Sigmoid colon (tissue), 7 donors: ENCODE measurements around the gene VEGFA. TPM values are rescaled to one million over a fixed set of nuclear protein-coding genes. Genes with fewer than 3 reads are reported as not detected.

Experiments used
- DNase-seq: peaks from one replicate; pipeline ENCODE4 v3.0.0-alpha.2; 2019
- H3K27ac ChIP-seq, 4 donors: fragments of 200-600 bp; sonication (generic); one replicate each; pipeline ENCODE4 v1.5.1; 2016 to 2019; ENCODE audit warnings: mild to moderate bottlenecking in 1 of 4
- H3K27me3 ChIP-seq, 3 donors: fragments of 200-600 bp; sonication (generic); one replicate each; pipeline ENCODE4 v1.5.1; 2019; ENCODE audit warnings: mild to moderate bottlenecking in 1 of 3
- H3K36me3 ChIP-seq, 4 donors: fragments of 200-600 bp; sonication (generic); one replicate each; pipeline ENCODE4 v1.5.1; 2016 to 2019
- H3K4me1 ChIP-seq, 4 donors: fragments of 200-600 bp; sonication (generic); one replicate each; pipeline ENCODE4 v1.5.1; 2017 to 2019
- H3K4me3 ChIP-seq, 4 donors: fragments of 200-600 bp; sonication (generic); one replicate each; pipeline ENCODE4 v1.5.1; 2017 to 2019; ENCODE audit warnings: mild to moderate bottlenecking in 2 of 4, moderate library complexity in 1 of 4
- H3K9me3 ChIP-seq, 4 donors: fragments of 200-600 bp in 3 of 4; sonication (generic) in 3 of 4; one replicate each; pipeline versions ENCODE4 v1.5.1 to v1.6.1; 2013 to 2019
- EP300 ChIP-seq, 4 donors: sonication (generic); formaldehyde crosslinking; IDR thresholded peaks; one replicate each; pipeline ENCODE4 v1.6.1; 2017; ENCODE audit warnings: antibody characterized with exemption in 4 of 4
- POLR2A ChIP-seq, 2 donors: fragments of 450-650 bp; IDR thresholded peaks; one replicate each; pipeline ENCODE4 v1.6.1; 2016; ENCODE audit warnings: antibody characterized with exemption in 2 of 2, mild to moderate bottlenecking in 2 of 2, moderate library complexity in 2 of 2
- POLR2AphosphoS5 ChIP-seq, 4 donors: sonication (generic); formaldehyde crosslinking; IDR thresholded peaks; one replicate each; pipeline ENCODE4 v1.6.1; 2017; ENCODE audit warnings: antibody characterized with exemption in 4 of 4
- WGBS, 2 donors: extraction: QIAGEN DNeasy Blood & Tissue Kit; methylation state at CpG; one replicate each; pipeline ENCODE4 v1.1.7; 2013; 5-methylcytosine and 5-hydroxymethylcytosine counted together
- intact Hi-C: fragments of 100-400 bp; cut with DNase I; formaldehyde crosslinking; loops from one replicate; pipeline ENCODE4 v1.15.1; 2023
- polyA plus RNA-seq, 3 donors: library from polyadenylated mRNA; stranded (reverse); fragments of 200-250 nt; gene quantifications; one replicate each; pipeline ENCODE4 v1.2.3, GENCODE V29; 2013
- total RNA-seq, 4 donors: library from RNA; depleted of rRNA; stranded (reverse); fragments of >200 nt; gene quantifications; one replicate each; pipeline ENCODE4 v1.1.0, GENCODE V29; 2016
- TF ChIP-seq, protein P1 (sequence below), 4 experiments: fragments of 450-650 bp in 3 of 4; fragments of 200-600 bp in 1 of 4; IDR thresholded peaks; one replicate each; pipeline ENCODE4 v1.5.1; 2016 to 2019; ENCODE audit warnings: antibody characterized with exemption in 4 of 4, mild to moderate bottlenecking in 3 of 4, moderate library complexity in 2 of 4
- donor health status: healthy with polysubstance abuse.
- donor health status: Bipolar disorder and iron deficiency.
- donor health status: healthy.

VEGFA gene
- total and polyA plus RNA-seq, 7 donors = 11.1 to 111 (median 34.2) TPM

DNA sequence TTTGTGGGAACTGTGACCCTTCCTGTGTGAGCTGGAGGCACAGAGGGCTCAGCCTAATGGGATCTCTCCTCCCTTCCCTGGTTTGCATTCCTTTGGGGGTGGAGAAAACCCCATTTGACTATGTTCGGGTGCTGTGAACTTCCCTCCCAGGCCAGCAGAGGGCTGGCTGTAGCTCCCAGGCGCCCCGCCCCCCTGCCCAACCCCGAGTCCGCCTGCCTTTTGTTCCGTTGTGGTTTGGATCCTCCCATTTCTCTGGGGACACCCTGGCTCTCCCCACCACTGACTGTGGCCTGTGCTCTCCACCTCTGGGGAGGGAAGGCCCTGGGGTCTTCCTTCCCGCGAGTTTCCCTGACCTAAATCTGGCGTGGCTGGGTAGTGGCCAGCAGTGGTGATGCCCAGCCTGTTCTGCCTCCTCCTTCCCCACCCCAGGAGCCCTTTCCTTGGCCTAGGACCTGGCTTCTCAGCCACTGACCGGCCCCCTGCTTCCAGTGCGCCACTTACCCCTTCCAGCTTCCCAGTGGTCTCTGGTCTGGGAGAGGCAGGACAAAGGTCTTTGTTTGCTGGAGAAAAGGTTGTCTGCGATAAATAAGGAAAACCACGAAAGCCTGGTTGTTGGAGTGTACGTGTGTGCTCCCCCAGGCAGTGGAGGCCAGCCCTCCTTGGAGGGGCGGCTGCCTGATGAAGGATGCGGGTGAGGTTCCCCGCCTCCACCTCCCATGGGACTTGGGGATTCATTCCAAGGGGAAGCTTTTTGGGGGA is 4.9 kb downstream of the VEGFA start:
- DNase-seq = peak; percentile 88
- peak overlapping the region in 2 of 4 donors; percentile 16 to 27 for H3K4me3 ChIP-seq
- peaks cover 8 to 31% (median 22%) of the 10 kb centered on the region in 4 donors for H3K36me3 ChIP-seq
- no peaks in the 10 kb centered on the region for H3K9me3 ChIP-seq
- no peaks in the 10 kb centered on the region for H3K27me3 ChIP-seq
- peak overlapping the region; percentile 95 to 99 (median 98) for H3K27ac ChIP-seq
- intact Hi-C loops = loop anchor here (5.0 kb wide), 3 partner anchors 227 to 603 kb away; partner anchors contain the start of genes SLC29A1 and SRF
- no peak for TF ChIP-seq EP300 (IDR thresholded peaks at IDR 0.05)
- TF ChIP-seq, protein P1, sequence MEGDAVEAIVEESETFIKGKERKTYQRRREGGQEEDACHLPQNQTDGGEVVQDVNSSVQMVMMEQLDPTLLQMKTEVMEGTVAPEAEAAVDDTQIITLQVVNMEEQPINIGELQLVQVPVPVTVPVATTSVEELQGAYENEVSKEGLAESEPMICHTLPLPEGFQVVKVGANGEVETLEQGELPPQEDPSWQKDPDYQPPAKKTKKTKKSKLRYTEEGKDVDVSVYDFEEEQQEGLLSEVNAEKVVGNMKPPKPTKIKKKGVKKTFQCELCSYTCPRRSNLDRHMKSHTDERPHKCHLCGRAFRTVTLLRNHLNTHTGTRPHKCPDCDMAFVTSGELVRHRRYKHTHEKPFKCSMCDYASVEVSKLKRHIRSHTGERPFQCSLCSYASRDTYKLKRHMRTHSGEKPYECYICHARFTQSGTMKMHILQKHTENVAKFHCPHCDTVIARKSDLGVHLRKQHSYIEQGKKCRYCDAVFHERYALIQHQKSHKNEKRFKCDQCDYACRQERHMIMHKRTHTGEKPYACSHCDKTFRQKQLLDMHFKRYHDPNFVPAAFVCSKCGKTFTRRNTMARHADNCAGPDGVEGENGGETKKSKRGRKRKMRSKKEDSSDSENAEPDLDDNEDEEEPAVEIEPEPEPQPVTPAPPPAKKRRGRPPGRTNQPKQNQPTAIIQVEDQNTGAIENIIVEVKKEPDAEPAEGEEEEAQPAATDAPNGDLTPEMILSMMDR (IDR thresholded peaks at IDR 0.05) = peak; percentile 87 to 92 (median 89)
- no peak for TF ChIP-seq POLR2AphosphoS5 (IDR thresholded peaks at IDR 0.05)
- no peak for TF ChIP-seq POLR2A (IDR thresholded peaks at IDR 0.05)
- 29 to 31% methylated on average over 17 of the region's 17 CpGs for WGBS, 2 donors
- H3K4me1 ChIP-seq = peaks cover 0 to 46% (median 42%) of the 10 kb centered on the region in 4 donors

DNA sequence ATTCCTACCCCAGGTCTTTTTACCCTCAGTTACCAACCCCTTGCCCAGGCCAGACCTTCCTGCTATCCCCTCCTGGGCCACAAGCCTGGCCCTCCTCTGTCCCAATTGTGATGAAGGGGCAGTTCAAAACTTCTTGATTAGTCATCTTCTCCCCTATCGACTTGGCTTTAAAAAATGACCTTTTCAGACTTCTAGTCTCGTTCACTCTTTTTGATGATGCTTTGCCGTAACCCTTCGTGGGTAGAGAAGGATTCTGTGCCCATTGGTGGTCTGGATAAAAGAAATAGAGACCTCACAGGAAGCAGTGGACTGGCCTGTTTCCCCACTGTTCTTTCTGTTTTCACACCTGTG is 5.5 kb downstream of the VEGFA start:
- intact Hi-C loops = no loop called here
- Histone ChIP-seq H3K27me3 (no peaks in the 10 kb centered on the region), H3K9me3 (no peaks in the 10 kb centered on the region), H3K27ac (peak overlapping the region in 3 of 4 donors; percentile 97 to 99 (median 98)), H3K4me3 (no peak overlapping the region), H3K4me1 (peaks cover 0 to 46% (median 42%) of the 10 kb centered on the region in 4 donors), H3K36me3 (peaks cover 8 to 36% (median 25%) of the 10 kb centered on the region in 4 donors)
- TF ChIP-seq POLR2AphosphoS5 (IDR thresholded peaks at IDR 0.05) = no peak
- no peak for TF ChIP-seq POLR2A (IDR thresholded peaks at IDR 0.05)
- TF ChIP-seq, protein P1 (IDR thresholded peaks at IDR 0.05) = no peak
- no peak for TF ChIP-seq EP300 (IDR thresholded peaks at IDR 0.05)
- WGBS, 2 donors = 55 to 64% methylated on average over 4 of the region's 4 CpGs
- DNase-seq = no peak

DNA sequence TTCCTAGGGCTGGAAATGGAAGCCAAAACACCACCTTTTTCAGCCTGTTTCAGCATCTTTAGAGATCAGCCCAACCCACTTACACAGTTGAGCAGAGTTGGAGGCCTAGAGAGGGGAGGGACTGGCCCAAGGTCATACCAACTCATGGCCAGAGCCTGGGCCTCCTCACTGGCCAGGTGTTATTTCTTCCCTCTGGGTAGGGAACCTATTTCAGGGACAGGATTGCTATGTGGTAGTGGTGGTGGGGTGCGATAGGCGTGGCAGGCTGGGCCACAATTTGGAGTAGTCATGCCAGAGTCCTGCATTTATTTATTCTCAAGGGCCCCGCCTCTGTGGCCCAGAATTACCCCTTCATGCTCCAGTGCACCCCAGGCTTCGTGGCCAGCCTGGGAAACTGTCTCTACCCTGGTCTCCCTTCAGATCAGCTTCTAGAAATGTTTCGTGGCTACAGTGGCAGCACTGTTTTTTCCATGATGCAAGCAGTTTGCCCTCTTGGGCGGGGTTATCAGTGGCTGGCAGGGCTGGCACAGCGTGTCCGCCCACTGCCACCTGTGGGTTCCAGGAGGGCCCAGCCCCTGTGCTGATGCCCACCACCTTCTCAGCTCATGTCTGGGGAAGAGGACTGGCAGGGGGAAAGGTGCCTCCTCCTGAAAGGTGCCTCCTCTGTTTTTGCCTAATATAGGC is 6.2 kb downstream of the VEGFA start:
- 57 to 74% methylated on average over 8 of the region's 8 CpGs for WGBS, 2 donors
- TF ChIP-seq POLR2A (IDR thresholded peaks at IDR 0.05) = no peak
- no peak for TF ChIP-seq EP300 (IDR thresholded peaks at IDR 0.05)
- no peak for TF ChIP-seq POLR2AphosphoS5 (IDR thresholded peaks at IDR 0.05)
- TF ChIP-seq, protein P1 (IDR thresholded peaks at IDR 0.05) = no peak
- Histone ChIP-seq H3K27me3 (no peaks in the 10 kb centered on the region), H3K4me3 (no peak overlapping the region), H3K27ac (peak overlapping the region in 1 of 4 donors; percentile 97), H3K4me1 (peaks cover 0 to 46% (median 42%) of the 10 kb centered on the region in 4 donors), H3K36me3 (peaks cover 8 to 42% (median 29%) of the 10 kb centered on the region in 4 donors), H3K9me3 (no peaks in the 10 kb centered on the region)
- peak; percentile 50 for DNase-seq
- intact Hi-C loops = no loop called here

DNA sequence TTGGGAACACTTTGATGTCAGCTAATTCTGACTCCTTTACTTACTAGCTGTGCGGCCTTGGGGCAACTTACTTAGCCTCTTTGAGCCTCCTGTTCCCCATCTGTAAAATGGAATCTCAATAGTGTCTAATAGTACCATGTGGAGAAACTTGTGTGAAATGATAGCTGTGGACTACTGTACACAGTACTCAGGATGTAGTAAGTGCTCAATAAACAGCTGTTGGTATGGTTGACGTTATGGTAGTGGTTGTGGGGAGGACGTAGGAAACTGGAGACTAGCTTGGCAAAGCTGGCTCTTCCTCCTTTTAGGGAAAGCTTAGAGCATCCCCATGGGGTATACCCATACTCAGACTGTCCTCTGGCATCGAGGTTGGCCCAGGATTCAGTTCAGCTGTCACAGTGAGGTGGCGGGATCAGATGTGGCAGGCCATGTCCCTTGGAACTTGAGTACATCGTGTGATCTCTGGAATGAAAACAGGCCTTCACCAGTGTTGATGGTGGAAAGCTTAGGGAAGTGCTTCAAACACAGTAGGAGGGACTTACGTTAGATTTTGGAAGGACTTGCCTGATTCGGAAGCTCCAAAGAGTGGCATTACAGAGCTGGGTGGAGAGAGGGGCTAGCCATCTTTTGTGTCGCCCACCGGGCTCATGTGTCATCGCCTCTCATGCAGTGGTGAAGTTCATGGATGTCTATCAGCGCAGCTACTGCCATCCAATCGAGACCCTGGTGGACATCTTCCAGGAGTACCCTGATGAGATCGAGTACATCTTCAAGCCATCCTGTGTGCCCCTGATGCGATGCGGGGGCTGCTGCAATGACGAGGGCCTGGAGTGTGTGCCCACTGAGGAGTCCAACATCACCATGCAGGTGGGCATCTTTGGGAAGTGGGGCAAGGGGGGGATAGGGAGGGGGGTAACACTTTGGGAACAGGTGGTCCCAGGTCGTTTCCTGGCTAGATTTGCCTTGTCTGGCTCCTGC is 7.1 kb downstream of the VEGFA start:
- H3K27ac ChIP-seq = no peak overlapping the region
- WGBS, 2 donors = 84 to 92% methylated on average over 18 of the region's 18 CpGs

More for the DNA sequence above, 7.1 kb downstream of the VEGFA start:
- Histone ChIP-seq H3K4me1 (peaks cover 0 to 44% (median 40%) of the 10 kb centered on the region in 4 donors), H3K36me3 (peaks cover 8 to 50% (median 34%) of the 10 kb centered on the region in 4 donors), H3K9me3 (no peaks in the 10 kb centered on the region), H3K4me3 (no peak overlapping the region), H3K27me3 (no peaks in the 10 kb centered on the region)
- intact Hi-C loops = no loop called here
- no peak for DNase-seq
- TF ChIP-seq POLR2A (IDR thresholded peaks at IDR 0.05) (no peak), POLR2AphosphoS5 (IDR thresholded peaks at IDR 0.05) (no peak), EP300 (IDR thresholded peaks at IDR 0.05) (no peak)
- TF ChIP-seq, protein P1 (IDR thresholded peaks at IDR 0.05) = no peak
